CD14-positive monocyte (primary cell): ENCODE data around the gene TLCD1. TPM values are rescaled to one million over a fixed set of nuclear protein-coding genes. Genes with fewer than 3 reads are reported as not detected.
"Not testable (repeated sequence)": the region's sequence is repeated elsewhere in the genome, so short reads cannot be mapped to it uniquely, and the experiment has no call there.

ENCODE experiments used
- DNase-seq, 3 donors: peaks; one replicate each; pipeline ENCODE4 v3.0.0-alpha.2; 2011 to 2022
- H2AFZ ChIP-seq: 2 replicates; pipeline ENCODE4 v1.6.0; 2012; ENCODE audit warnings: mild to moderate bottlenecking, low read depth, low read length, inconsistent platforms; ENCODE audit not compliant: insufficient read depth, poor library complexity, severe bottlenecking
- H3K27ac ChIP-seq, 2 donors: 1 replicate in 1 of 2; 2 replicates in 1 of 2; pipeline ENCODE4 v1.5.1; 2012 to 2013; ENCODE audit warnings: low read length in 2 of 2, control low read depth in 1 of 2, inconsistent platforms in 1 of 2, low read depth in 1 of 2, mild to moderate bottlenecking in 1 of 2
- H3K27me3 ChIP-seq, 2 donors: one replicate each; pipeline versions ENCODE4 v1.6.0 to v1.6.1; 2011 to 2013; ENCODE audit warnings: low read length in 2 of 2; ENCODE audit not compliant: control insufficient read depth in 2 of 2, insufficient read depth in 2 of 2
- H3K36me3 ChIP-seq, 2 donors: replicated peaks in 1 of 2; 1 replicate in 1 of 2; 2 replicates in 1 of 2; pipeline versions ENCODE4 v1.5.1 to v1.6.1; 2012 to 2013; ENCODE audit warnings: low read length in 2 of 2, control low read depth in 1 of 2, inconsistent platforms in 1 of 2, mild to moderate bottlenecking in 1 of 2; ENCODE audit not compliant: insufficient read depth in 2 of 2, control insufficient read depth in 1 of 2
- H3K4me1 ChIP-seq, 2 donors: 1 replicate in 1 of 2; 2 replicates in 1 of 2; pipeline versions ENCODE4 v1.5.1 to v1.6.1; 2012 to 2013; ENCODE audit warnings: low read length in 2 of 2, control low read depth in 1 of 2, inconsistent platforms in 1 of 2, mild to moderate bottlenecking in 1 of 2, moderate library complexity in 1 of 2; ENCODE audit not compliant: insufficient read depth in 2 of 2, control insufficient read depth in 1 of 2
- H3K4me2 ChIP-seq: replicated peaks from 2 replicates; pipeline ENCODE3; 2012; ENCODE audit warnings: low read length, moderate library complexity, mild to moderate bottlenecking; ENCODE audit not compliant: poor library complexity, severe bottlenecking; ENCODE audit errors: extremely low read depth
- H3K4me3 ChIP-seq, 3 experiments: fragments of 200-600 bp in 1 of 3; sonication (generic) in 1 of 3; replicated peaks in 1 of 3; 1 replicate in 2 of 3; 2 replicates in 1 of 3; pipeline ENCODE4 v1.5.1; 2011 to 2013; ENCODE audit warnings: low read length in 3 of 3, mild to moderate bottlenecking in 3 of 3, control low read depth in 2 of 3, low read depth in 2 of 3, inconsistent platforms in 1 of 3, moderate library complexity in 1 of 3
- H3K79me2 ChIP-seq: 2 replicates; pipeline ENCODE4 v1.6.0; 2012; ENCODE audit warnings: mild to moderate bottlenecking, control low read depth, inconsistent platforms, low read length, moderate library complexity; ENCODE audit not compliant: insufficient read depth
- H3K9ac ChIP-seq: 2 replicates; pipeline ENCODE4 v1.6.0; 2017; ENCODE audit warnings: low read length, mild to moderate bottlenecking; ENCODE audit not compliant: insufficient read depth, poor library complexity, severe bottlenecking
- H3K9me3 ChIP-seq, 2 donors: replicated peaks in 1 of 2; 1 replicate in 1 of 2; 2 replicates in 1 of 2; pipeline versions ENCODE4 v1.5.1 to v1.6.1; 2012 to 2013; ENCODE audit warnings: low read length in 2 of 2, control low read depth in 1 of 2; ENCODE audit not compliant: control insufficient read depth in 1 of 2, insufficient read depth in 1 of 2
- H4K20me1 ChIP-seq: 2 replicates; pipeline ENCODE4 v1.6.0; 2012; ENCODE audit warnings: mild to moderate bottlenecking, low read length, control low read depth, moderate library complexity; ENCODE audit not compliant: insufficient read depth
- H3K27ac Mint-ChIP-seq, 7 donors: one replicate each; pipeline ENCODE4 v1.8.0; 2020; ENCODE audit warnings: mild to moderate bottlenecking in 7 of 7, mixed read lengths in 7 of 7, moderate library complexity in 6 of 7, inconsistent platforms in 2 of 7
- H3K27me3 Mint-ChIP-seq, 3 donors: one replicate each; pipeline ENCODE4 v1.8.0; 2021 to 2022; ENCODE audit warnings: low read depth in 3 of 3, mild to moderate bottlenecking in 3 of 3, mixed read lengths in 3 of 3, moderate library complexity in 3 of 3, inconsistent platforms in 1 of 3
- H3K36me3 Mint-ChIP-seq, 2 donors: one replicate each; pipeline ENCODE4 v1.8.0; 2020; ENCODE audit warnings: mixed read lengths in 2 of 2, inconsistent platforms in 1 of 2, mild to moderate bottlenecking in 1 of 2
- H3K4me1 Mint-ChIP-seq: one replicate; pipeline ENCODE4 v1.8.0; 2020; ENCODE audit warnings: mild to moderate bottlenecking, mixed read lengths
- H3K4me3 Mint-ChIP-seq, 2 donors: one replicate each; pipeline ENCODE4 v1.8.0; 2020; ENCODE audit warnings: mild to moderate bottlenecking in 2 of 2, mixed read lengths in 2 of 2, moderate library complexity in 1 of 2
- H3K9me3 Mint-ChIP-seq, 7 donors: one replicate each; pipeline ENCODE4 v1.8.0; 2020 to 2022; ENCODE audit warnings: mixed read lengths in 7 of 7, mild to moderate bottlenecking in 6 of 7, moderate library complexity in 6 of 7, inconsistent platforms in 2 of 7
- WGBS: methylation state at CpG from one replicate; pipeline ENCODE4 v1.1.5; 2013; ENCODE audit warnings: missing lambda C conversion rate; ENCODE audit not compliant: insufficient coverage; 5-methylcytosine and 5-hydroxymethylcytosine counted together
- intact Hi-C, 2 donors: fragments of 100-400 bp; cut with micrococcal nuclease; formaldehyde crosslinking; loops; one replicate each; pipeline versions ENCODE4 v1.15.0 to v1.15.1; 2023
- polyA plus RNA-seq, 3 donors: library from polyadenylated mRNA; depleted of rRNA in 1 of 3; unstranded in 2 of 3; stranded (reverse) in 1 of 3; fragments of 300-500 nt in 2 of 3; fragments of >200 nt in 1 of 3; fragmentation: Illumina TruSeq in 2 of 3; gene quantifications; 1 replicate in 2 of 3; 2 replicates in 1 of 3; pipeline ENCODE4 v1.2.3, GENCODE V29; 2012 to 2021
- TF ChIP-seq, protein P1 (sequence below): fragments of 200-600 bp; IDR thresholded peaks from one replicate; pipeline ENCODE4 v1.8.0; 2022; ENCODE audit warnings: antibody characterized with exemption, mild to moderate bottlenecking

The TLCD1 gene
- polyA plus RNA-seq, 3 donors, result 0.79 TPM; not detected in 2

DNA sequence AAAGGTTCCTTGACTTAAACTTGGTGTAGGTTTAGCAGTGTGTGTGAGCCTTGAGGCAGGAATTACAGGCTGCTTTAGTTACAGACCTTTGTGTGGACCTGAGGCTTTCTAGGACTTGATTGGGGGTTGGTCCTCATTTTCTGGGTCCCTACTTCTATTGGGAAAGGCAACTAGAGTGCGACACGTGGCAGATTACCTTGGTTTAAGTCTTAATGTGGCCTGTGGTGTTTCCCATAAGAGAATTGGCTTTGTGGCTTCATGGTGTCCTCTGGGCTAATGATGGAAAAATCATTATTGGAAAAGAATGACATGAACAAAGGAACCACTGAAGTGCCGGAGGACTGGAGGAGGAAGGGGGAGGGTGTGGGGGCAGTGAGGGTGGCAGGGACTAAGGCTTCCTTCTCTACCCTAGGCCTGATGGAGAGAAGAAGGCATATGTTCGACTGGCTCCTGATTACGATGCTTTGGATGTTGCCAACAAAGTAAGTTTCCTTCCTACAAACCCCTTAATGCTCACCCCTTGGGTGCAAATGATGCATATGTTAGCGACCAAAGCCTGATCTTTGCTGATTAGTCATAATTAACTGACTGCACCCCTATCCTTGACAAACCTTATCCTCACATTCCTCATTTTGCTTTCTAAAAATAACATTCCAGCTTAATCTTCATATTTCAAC lies 2.7 kb downstream of the TLCD1 start:
- no peak overlapping the region for H3K4me3 Mint-ChIP-seq
- H3K27ac Mint-ChIP-seq, result no peak overlapping the region
- no peak for DNase-seq
- TF ChIP-seq, protein P1, sequence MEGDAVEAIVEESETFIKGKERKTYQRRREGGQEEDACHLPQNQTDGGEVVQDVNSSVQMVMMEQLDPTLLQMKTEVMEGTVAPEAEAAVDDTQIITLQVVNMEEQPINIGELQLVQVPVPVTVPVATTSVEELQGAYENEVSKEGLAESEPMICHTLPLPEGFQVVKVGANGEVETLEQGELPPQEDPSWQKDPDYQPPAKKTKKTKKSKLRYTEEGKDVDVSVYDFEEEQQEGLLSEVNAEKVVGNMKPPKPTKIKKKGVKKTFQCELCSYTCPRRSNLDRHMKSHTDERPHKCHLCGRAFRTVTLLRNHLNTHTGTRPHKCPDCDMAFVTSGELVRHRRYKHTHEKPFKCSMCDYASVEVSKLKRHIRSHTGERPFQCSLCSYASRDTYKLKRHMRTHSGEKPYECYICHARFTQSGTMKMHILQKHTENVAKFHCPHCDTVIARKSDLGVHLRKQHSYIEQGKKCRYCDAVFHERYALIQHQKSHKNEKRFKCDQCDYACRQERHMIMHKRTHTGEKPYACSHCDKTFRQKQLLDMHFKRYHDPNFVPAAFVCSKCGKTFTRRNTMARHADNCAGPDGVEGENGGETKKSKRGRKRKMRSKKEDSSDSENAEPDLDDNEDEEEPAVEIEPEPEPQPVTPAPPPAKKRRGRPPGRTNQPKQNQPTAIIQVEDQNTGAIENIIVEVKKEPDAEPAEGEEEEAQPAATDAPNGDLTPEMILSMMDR, result no peak
- peaks cover 36 to 44% of the 10 kb centered on the region in 2 donors for H3K36me3 Mint-ChIP-seq
- peaks cover 2 to 15% (median 8%) of the 10 kb centered on the region in 3 donors for H3K27me3 Mint-ChIP-seq
- intact Hi-C loops, result no loop called here
- peaks cover 61% of the 10 kb centered on the region for H3K4me1 Mint-ChIP-seq
- Histone ChIP-seq H3K27ac (no peak overlapping the region), H3K9ac (no peak overlapping the region), H2AFZ (no peak overlapping the region), H3K27me3 (no peaks in the 10 kb centered on the region), H3K4me3 (no peak overlapping the region), H4K20me1 (peaks cover 57% of the 10 kb centered on the region), H3K9me3 (no peaks in the 10 kb centered on the region), H3K36me3 (peaks cover 35 to 40% of the 10 kb centered on the region in 2 donors), H3K4me1 (peaks cover 58 to 73% of the 10 kb centered on the region in 2 donors), H3K4me2 (no peak overlapping the region), H3K79me2 (peaks cover 28% of the 10 kb centered on the region)
- peaks cover 0 to 2% (median 0%) of the 10 kb centered on the region in 7 donors for H3K9me3 Mint-ChIP-seq
- 91% methylated on average over 4 of the region's 6 CpGs for WGBS

DNA sequence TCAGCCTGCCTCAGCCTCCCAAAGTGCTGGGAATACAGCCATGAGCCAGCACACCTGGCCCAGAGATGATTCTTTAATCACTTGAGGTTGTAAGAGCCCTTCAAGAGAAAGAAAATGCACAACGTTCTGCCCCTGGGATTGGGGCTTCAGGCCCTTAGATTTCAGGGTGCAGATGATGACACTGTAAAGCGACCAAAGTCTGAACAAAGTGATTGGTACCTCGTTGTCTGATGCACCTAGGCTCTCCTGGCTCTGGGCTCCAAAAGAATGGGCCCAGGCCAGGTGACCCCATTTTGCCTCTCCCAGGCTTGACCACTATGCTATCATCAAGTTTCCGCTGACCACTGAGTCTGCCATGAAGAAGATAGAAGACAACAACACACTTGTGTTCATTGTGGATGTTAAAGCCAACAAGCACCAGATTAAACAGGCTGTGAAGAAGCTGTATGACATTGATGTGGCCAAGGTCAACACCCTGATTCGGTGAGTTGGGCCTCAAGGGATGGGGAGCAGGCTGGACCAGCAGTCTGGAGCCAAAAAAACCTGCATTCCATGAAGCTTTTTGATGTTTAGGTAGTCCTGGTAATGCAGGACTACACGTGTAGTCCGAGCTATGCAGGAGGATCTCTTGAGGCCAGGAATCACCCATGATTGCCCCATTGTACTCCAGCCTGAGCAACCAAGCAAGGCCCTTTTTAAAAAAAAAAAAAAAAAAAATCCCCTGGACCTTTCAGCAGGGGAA lies 3.4 kb downstream of the TLCD1 start:
- H3K9me3 Mint-ChIP-seq, result peaks cover 0 to 2% (median 0%) of the 10 kb centered on the region in 7 donors
- no peak overlapping the region for H3K4me2 ChIP-seq
- no peak overlapping the region for H3K4me3 Mint-ChIP-seq
- H3K4me1 Mint-ChIP-seq, result peaks cover 59% of the 10 kb centered on the region
- H3K27me3 ChIP-seq, result no peaks in the 10 kb centered on the region
- intact Hi-C loops, result no loop called here
- WGBS, result 91% methylated on average over 5 of the region's 7 CpGs
- peaks cover 2 to 17% (median 11%) of the 10 kb centered on the region in 3 donors for H3K27me3 Mint-ChIP-seq
- peak overlapping the region in 1 of 7 donors; percentile 57 for H3K27ac Mint-ChIP-seq
- H3K36me3 Mint-ChIP-seq, result peaks cover 36 to 44% of the 10 kb centered on the region in 2 donors
- peaks cover 35 to 40% of the 10 kb centered on the region in 2 donors for H3K36me3 ChIP-seq
- TF ChIP-seq, protein P1, result no peak
- no peak overlapping the region for H2AFZ ChIP-seq
- H3K9me3 ChIP-seq, result no peaks in the 10 kb centered on the region
- H3K79me2 ChIP-seq, result peaks cover 28% of the 10 kb centered on the region
- no peak overlapping the region for H3K4me3 ChIP-seq
- H3K27ac ChIP-seq, result no peak overlapping the region
- H3K9ac ChIP-seq, result no peak overlapping the region
- peaks cover 57% of the 10 kb centered on the region for H4K20me1 ChIP-seq
- peaks cover 57 to 73% of the 10 kb centered on the region in 2 donors for H3K4me1 ChIP-seq
- no peak for DNase-seq

GRCh38 chr17:28720997-28721329 lies 5.1 kb downstream of the TLCD1 start:
- not testable (repeated sequence) for H2AFZ ChIP-seq

More at GRCh38 chr17:28720997-28721329, 5.1 kb downstream of the TLCD1 start:
- Histone ChIP-seq H3K27ac (peak overlapping the region in 1 of 2 donors; percentile 88), H3K4me1 (peaks cover 56 to 72% of the 10 kb centered on the region in 2 donors), H3K4me2 (peak overlapping the region; percentile 91), H3K79me2 (peaks cover 35% of the 10 kb centered on the region), H3K4me3 (peak overlapping the region; percentile 69 to 95 (median 88)), H3K9ac (peak overlapping the region; percentile 88), H3K36me3 (peaks cover 35 to 40% of the 10 kb centered on the region in 2 donors), H4K20me1 (peaks cover 57% of the 10 kb centered on the region)
- Mint-ChIP-seq H3K4me1 (peaks cover 53% of the 10 kb centered on the region), H3K36me3 (peaks cover 36 to 45% of the 10 kb centered on the region in 2 donors), H3K27me3 (peaks cover 2 to 13% (median 8%) of the 10 kb centered on the region in 3 donors), H3K27ac (peak overlapping the region in 6 of 7 donors; percentile 91 to 98 (median 94)), H3K4me3 (peak overlapping the region; percentile 92 to 95)
- DNase-seq, H3K9me3 Mint-ChIP-seq, H3K9me3 ChIP-seq, H3K27me3 ChIP-seq, intact Hi-C loops: not testable (repeated sequence)
- WGBS, result 44% methylated on average over 19 of the region's 19 CpGs
